ENCODE measurements around the gene FOXN3. TPM values are rescaled to one million over a fixed set of nuclear protein-coding genes. Genes with fewer than 3 reads are reported as not detected.

Gene FOXN3
- polyA plus RNA-seq, 1 experiment, result 46.5 TPM

GRCh38 chr14:89400529-89400928, 16.5 kb downstream of the FOXN3 start:
- CTCF ChIA-PET, result interaction anchor here (1.3 kb wide), 1 partner anchor 360 kb away, joined by 3 read pairs; no protein-coding TSS in a partner anchor
- TF ChIP-seq CTCF (IDR thresholded peaks at IDR 0.05; ENCODE audit: low read depth, low read length), result no peak
- no peaks in the 10 kb centered on the region for H3K9me3 ChIP-seq (ENCODE audit: control insufficient read depth, insufficient read depth, low read length)
- POLR2A ChIA-PET, result no interaction called here
- no peak overlapping the region for H3K4me3 ChIP-seq (ENCODE audit: low read depth, low read length)
- no peak for DNase-seq (ENCODE audit: low read depth, low spot score)
- H3K27ac ChIP-seq (ENCODE audit: low read depth, low read length), result no peak overlapping the region
- no peaks in the 10 kb centered on the region for H3K27me3 ChIP-seq (ENCODE audit: control insufficient read depth, insufficient read depth, low read length)

DNA sequence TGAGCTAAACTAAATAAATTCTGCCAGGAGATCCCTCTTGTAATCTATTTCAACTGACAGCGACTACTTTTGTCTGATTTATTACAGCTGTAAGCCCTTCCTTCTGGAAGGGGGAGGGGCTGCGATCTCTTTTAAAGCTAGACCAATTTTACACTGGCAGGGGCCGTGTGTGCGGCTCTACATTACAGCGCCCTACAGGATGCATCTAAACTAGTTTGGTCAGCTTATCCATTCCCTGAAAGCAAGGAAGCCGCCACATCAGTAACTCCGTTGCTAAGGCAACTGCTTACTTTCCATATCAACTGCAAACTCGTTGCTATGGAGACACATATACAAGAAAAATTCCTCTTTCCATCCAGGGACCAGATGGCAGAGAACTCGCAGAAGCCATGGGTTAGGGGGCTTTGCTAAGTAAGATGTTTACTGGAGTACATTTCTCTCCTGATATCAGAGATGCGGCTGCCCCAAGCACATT, 17.4 kb downstream of the FOXN3 start:
- H3K9me3 ChIP-seq (ENCODE audit: control insufficient read depth, insufficient read depth, low read length), result no peaks in the 10 kb centered on the region
- ChIA-PET POLR2A (no interaction called here), CTCF (interaction anchor here (0.6 kb wide), 1 partner anchor 373 kb away, joined by 3 read pairs; no protein-coding TSS in a partner anchor)
- TF ChIP-seq CTCF (IDR thresholded peaks at IDR 0.05; ENCODE audit: low read depth, low read length), result no peak
- no peak overlapping the region for H3K4me3 ChIP-seq (ENCODE audit: low read depth, low read length)
- no peaks in the 10 kb centered on the region for H3K27me3 ChIP-seq (ENCODE audit: control insufficient read depth, insufficient read depth, low read length)
- H3K27ac ChIP-seq (ENCODE audit: low read depth, low read length), result no peak overlapping the region
- DNase-seq (ENCODE audit: low read depth, low spot score), result peak; percentile 76

DNA sequence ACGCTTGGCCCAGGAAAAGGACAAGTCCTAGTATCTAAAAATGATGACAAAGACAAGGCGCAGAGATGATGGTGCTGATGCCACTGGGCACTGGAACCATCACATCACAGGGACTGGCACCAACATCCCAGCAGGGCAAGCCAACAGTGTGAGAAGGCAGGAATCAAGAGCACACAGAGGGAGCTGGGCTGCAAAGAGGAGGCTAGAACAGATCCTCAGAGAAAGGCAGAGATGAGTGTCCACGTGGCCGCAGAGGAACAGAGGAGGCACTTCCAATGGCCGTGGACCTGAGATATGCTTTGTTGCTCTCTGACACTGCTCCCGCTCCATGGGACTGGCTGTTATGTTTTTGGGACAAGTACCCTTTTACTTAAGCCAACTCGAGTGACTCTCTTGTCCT, 17.9 kb downstream of the FOXN3 start:
- Histone ChIP-seq H3K4me3 (ENCODE audit: low read depth, low read length) (no peak overlapping the region), H3K9me3 (ENCODE audit: control insufficient read depth, insufficient read depth, low read length) (no peaks in the 10 kb centered on the region), H3K27ac (ENCODE audit: low read depth, low read length) (no peak overlapping the region), H3K27me3 (ENCODE audit: control insufficient read depth, insufficient read depth, low read length) (no peaks in the 10 kb centered on the region)
- CTCF ChIA-PET, result interaction anchor here (0.6 to 1.0 kb wide), 2 partner anchors 22 to 372 kb away, joined by 3 read pairs; no protein-coding TSS in a partner anchor
- no peak for DNase-seq (ENCODE audit: low read depth, low spot score)
- TF ChIP-seq CTCF (IDR thresholded peaks at IDR 0.05; ENCODE audit: low read depth, low read length), result no peak
- POLR2A ChIA-PET, result no interaction called here

DNA sequence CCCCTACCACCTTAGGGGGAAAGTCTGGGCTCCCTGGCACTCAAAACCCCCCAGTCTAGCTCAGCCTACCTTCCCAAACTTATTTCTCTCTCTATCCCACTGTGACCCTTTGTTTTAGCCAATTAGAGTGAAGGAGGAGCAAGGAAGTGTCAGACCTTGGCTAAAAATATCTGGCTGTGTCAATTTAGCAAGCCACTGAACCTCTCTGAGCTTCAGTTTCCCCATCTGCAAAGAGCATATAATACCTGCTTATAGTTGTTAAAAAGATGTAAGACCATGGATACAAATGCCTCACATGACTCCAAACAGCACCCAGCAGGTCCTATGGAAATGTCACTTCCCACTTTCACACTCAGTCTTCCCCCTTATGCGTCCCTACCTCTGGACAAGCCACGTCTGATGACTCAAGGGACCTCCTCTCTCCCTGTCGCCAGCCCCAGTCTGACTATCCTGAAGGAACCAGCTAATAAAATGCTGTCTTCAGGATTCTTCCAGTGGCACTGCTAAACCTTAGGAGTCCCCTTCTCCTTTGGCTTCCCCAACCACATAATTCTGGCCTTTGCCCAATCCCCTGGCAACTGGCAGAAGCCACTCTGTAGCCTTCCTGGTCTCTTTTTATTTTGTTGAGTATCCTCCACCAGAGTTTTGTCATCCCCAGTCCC, 19.3 kb downstream of the FOXN3 start:
- ChIA-PET POLR2A (no interaction called here), CTCF (no interaction called here)
- no peaks in the 10 kb centered on the region for H3K9me3 ChIP-seq (ENCODE audit: control insufficient read depth, insufficient read depth, low read length)
- H3K27ac ChIP-seq (ENCODE audit: low read depth, low read length), result no peak overlapping the region
- DNase-seq (ENCODE audit: low read depth, low spot score), result no peak
- H3K4me3 ChIP-seq (ENCODE audit: low read depth, low read length), result no peak overlapping the region
- no peak for TF ChIP-seq CTCF (IDR thresholded peaks at IDR 0.05; ENCODE audit: low read depth, low read length)
- no peaks in the 10 kb centered on the region for H3K27me3 ChIP-seq (ENCODE audit: control insufficient read depth, insufficient read depth, low read length)

DNA sequence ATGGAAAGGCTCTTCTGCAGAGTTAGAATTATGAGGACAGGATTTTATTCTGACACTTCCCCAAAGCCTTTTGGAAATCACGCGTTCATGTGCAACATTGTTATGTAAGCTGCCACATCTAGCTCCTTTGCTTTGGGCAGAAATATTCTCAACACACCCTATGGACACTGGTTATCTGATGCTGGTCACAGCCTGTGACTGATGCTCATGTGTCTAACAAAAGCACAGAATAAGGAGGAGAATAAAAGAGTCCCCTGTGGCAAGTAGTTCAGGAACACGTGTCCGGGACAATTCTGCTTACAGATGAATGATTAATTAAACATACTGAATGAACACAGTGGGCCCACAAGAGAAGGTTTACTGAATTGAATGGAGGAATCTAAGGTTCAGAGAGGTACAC, 22.1 kb downstream of the FOXN3 start:
- ChIA-PET POLR2A (no interaction called here), CTCF (interaction anchor here (1.3 kb wide), 1 partner anchor 354 kb away, joined by 3 read pairs; no protein-coding TSS in a partner anchor)
- Histone ChIP-seq H3K4me3 (ENCODE audit: low read depth, low read length) (no peak overlapping the region), H3K27me3 (ENCODE audit: control insufficient read depth, insufficient read depth, low read length) (no peaks in the 10 kb centered on the region), H3K27ac (ENCODE audit: low read depth, low read length) (no peak overlapping the region), H3K9me3 (ENCODE audit: control insufficient read depth, insufficient read depth, low read length) (no peaks in the 10 kb centered on the region)
- TF ChIP-seq CTCF (IDR thresholded peaks at IDR 0.05; ENCODE audit: low read depth, low read length), result no peak
- no peak for DNase-seq (ENCODE audit: low read depth, low spot score)
